Smooth muscle cell (in vitro differentiated cells): ENCODE measurements around the gene MEIS2. TPM values are rescaled to one million over a fixed set of nuclear protein-coding genes. Genes with fewer than 3 reads are reported as not detected.

ENCODE experiments used
- DNase-seq: peaks from one replicate; lab custom pipeline; 2025; ENCODE audit not compliant: unreplicated experiment; lab: John Stamatoyannopoulos, UW
- H2AFZ ChIP-seq: fragments of 200-600 bp; sonication (generic); 2 replicates; pipeline ENCODE4 v1.6.0; 2016; ENCODE audit warnings: antibody characterized with exemption, low read depth, mild to moderate bottlenecking
- H3F3A ChIP-seq: fragments of 200-600 bp; sonication (generic); 2 replicates; pipeline ENCODE4 v1.6.0; 2017; ENCODE audit warnings: antibody characterized with exemption, low read depth
- H3K27ac ChIP-seq: fragments of 200-600 bp; sonication (generic); 2 replicates; pipeline ENCODE4 v1.5.1; 2016; ENCODE audit warnings: low read depth, mild to moderate bottlenecking
- H3K27me3 ChIP-seq: fragments of 200-600 bp; sonication (generic); 2 replicates; pipeline ENCODE4 v1.6.1; 2016; ENCODE audit warnings: low read depth, mild to moderate bottlenecking
- H3K36me3 ChIP-seq: fragments of 200-600 bp; sonication (generic); 2 replicates; pipeline ENCODE4 v1.5.1; 2016; ENCODE audit warnings: low read depth
- H3K4me1 ChIP-seq: fragments of 200-600 bp; sonication (generic); 2 replicates; pipeline ENCODE4 v1.5.1; 2016; ENCODE audit warnings: low read depth
- H3K4me2 ChIP-seq: fragments of 200-600 bp; sonication (generic); 2 replicates; pipeline ENCODE4 v1.6.0; 2016; ENCODE audit warnings: mild to moderate bottlenecking
- H3K4me3 ChIP-seq: fragments of 200-600 bp; sonication (generic); 2 replicates; pipeline ENCODE4 v1.5.1; 2016; ENCODE audit warnings: mild to moderate bottlenecking
- H3K79me2 ChIP-seq: fragments of 200-600 bp; sonication (generic); 2 replicates; pipeline ENCODE4 v1.6.0; 2016; ENCODE audit warnings: low read depth, mild to moderate bottlenecking
- H3K9ac ChIP-seq: fragments of 200-600 bp; sonication (generic); 2 replicates; pipeline ENCODE4 v1.6.0; 2016; ENCODE audit warnings: low read depth
- H3K9me3 ChIP-seq: fragments of 200-600 bp; sonication (generic); replicated peaks from 2 replicates; pipeline ENCODE4 v1.5.1; 2016; ENCODE audit warnings: low read depth
- H4K20me1 ChIP-seq: fragments of 200-600 bp; sonication (generic); 2 replicates; pipeline ENCODE4 v1.6.0; 2016; ENCODE audit warnings: low read depth
- WGBS: methylation state at CpG from one replicate; pipeline ENCODE4 v1.1.7; 2016; ENCODE audit warnings: low lambda C conversion rate; 5-methylcytosine and 5-hydroxymethylcytosine counted together
- polyA plus RNA-seq: library from polyadenylated mRNA; unstranded; fragments of >200 nt; fragmentation: Nextera tagmentation; extraction: Ambion mirVana; gene quantifications from 2 replicates; pipeline ENCODE4 v1.2.1, GENCODE V29; 2016
- total RNA-seq: library from RNA; depleted of rRNA; stranded (reverse); fragments of >200 nt; gene quantifications from 2 replicates; pipeline ENCODE4 v1.2.3, GENCODE V29; 2014
- TF ChIP-seq, protein P1 (sequence below): fragments of 200-600 bp; sonication (generic); IDR thresholded peaks from 2 replicates; pipeline ENCODE4 v1.5.1; 2017; ENCODE audit warnings: borderline replicate concordance, mild to moderate bottlenecking, antibody characterized with exemption; ENCODE audit not compliant: insufficient read depth, poor library complexity, severe bottlenecking

The MEIS2 gene
- total and polyA plus RNA-seq, 2 experiments from 2014 or later = 13.0 to 33.4 TPM

DNA sequence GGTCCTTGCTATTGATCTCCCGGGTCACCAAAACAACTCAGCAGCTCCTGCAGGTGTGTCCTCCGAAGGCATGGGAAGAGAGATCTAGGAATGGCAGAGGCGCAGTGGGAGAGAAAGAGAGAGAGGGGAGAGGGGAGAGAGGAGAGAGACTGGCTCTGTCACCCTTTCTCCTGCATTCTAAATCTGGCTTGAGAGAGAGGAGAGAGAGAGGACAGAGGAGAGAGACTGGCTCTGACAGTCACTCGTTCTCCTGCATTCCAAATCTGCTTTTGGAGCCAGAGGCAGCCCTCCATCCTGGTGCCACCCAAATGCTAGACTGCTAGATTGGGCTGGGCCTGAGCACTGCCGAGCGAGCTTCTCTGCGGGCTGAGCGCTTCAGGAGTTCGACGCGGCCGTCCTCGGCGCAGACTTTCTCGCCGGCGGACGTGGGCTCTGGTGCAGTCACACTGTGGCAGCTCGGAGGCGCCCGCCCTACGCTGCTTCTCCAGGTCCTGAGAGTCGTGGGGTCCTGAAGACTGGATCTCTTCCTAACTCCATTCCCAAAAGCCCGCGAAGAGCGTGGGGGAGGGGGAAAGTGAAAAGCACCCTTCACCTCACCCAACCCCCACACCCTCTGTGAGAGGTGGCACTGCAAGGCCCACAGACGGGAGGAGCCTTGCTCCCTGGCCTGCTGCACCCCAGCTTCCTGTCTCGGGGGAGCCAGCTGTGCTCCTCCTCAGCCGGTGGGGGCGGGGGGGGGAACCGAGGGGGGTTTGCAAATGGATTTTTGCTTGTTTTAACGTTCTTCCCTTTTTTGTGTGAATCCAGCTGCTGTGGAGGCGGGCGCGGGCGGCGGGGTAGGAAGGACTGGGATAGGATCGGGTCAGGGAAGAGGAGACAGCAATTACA, 222.3 kb downstream of the MEIS2 start:
- Histone ChIP-seq H3K9ac (no peak overlapping the region), H3K4me3 (peak overlapping the region; percentile 18), H3K36me3 (no peaks in the 10 kb centered on the region), H3F3A (no peaks in the 10 kb centered on the region), H3K27ac (no peak overlapping the region), H3K4me2 (peak overlapping the region; percentile 80), H2AFZ (peak overlapping the region; percentile 28), H3K79me2 (no peaks in the 10 kb centered on the region), H3K9me3 (no peaks in the 10 kb centered on the region), H3K4me1 (peaks cover 31% of the 10 kb centered on the region), H3K27me3 (peaks cover 57% of the 10 kb centered on the region), H4K20me1 (no peaks in the 10 kb centered on the region)
- DNase-seq = no peak
- TF ChIP-seq, protein P1, sequence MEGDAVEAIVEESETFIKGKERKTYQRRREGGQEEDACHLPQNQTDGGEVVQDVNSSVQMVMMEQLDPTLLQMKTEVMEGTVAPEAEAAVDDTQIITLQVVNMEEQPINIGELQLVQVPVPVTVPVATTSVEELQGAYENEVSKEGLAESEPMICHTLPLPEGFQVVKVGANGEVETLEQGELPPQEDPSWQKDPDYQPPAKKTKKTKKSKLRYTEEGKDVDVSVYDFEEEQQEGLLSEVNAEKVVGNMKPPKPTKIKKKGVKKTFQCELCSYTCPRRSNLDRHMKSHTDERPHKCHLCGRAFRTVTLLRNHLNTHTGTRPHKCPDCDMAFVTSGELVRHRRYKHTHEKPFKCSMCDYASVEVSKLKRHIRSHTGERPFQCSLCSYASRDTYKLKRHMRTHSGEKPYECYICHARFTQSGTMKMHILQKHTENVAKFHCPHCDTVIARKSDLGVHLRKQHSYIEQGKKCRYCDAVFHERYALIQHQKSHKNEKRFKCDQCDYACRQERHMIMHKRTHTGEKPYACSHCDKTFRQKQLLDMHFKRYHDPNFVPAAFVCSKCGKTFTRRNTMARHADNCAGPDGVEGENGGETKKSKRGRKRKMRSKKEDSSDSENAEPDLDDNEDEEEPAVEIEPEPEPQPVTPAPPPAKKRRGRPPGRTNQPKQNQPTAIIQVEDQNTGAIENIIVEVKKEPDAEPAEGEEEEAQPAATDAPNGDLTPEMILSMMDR = no peak
- 12% methylated on average over 38 of the region's 38 CpGs for WGBS

DNA sequence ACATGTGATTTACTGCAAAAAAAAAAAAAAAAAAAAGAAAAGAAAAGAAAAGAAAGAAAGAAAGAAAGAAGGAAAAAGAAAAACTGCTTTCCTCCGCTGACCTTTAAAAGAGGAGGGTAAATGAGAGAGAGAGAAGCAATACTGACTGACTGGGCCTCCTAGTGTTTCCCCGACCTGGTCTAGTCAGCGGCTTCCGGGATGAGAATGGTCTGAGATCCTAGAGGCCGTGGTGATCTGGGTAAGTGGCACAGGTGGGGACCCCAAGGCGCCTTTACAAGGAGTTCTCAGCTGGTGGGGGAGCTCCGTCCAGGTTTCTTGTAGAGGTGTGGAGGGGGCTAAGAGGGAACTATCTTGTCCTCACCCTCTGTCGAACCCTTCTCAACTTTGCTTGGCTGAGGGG, 223.1 kb downstream of the MEIS2 start:
- Histone ChIP-seq H3K9me3 (no peaks in the 10 kb centered on the region), H3K27me3 (peaks cover 49% of the 10 kb centered on the region), H3K4me3 (no peak overlapping the region), H4K20me1 (no peaks in the 10 kb centered on the region), H2AFZ (no peak overlapping the region), H3K36me3 (no peaks in the 10 kb centered on the region), H3K9ac (no peak overlapping the region), H3K4me1 (peaks cover 25% of the 10 kb centered on the region), H3F3A (no peaks in the 10 kb centered on the region), H3K4me2 (no peak overlapping the region), H3K27ac (no peak overlapping the region), H3K79me2 (no peaks in the 10 kb centered on the region)
- WGBS = 52% methylated on average over 8 of the region's 8 CpGs
- no peak for DNase-seq
- TF ChIP-seq, protein P1 = no peak

DNA sequence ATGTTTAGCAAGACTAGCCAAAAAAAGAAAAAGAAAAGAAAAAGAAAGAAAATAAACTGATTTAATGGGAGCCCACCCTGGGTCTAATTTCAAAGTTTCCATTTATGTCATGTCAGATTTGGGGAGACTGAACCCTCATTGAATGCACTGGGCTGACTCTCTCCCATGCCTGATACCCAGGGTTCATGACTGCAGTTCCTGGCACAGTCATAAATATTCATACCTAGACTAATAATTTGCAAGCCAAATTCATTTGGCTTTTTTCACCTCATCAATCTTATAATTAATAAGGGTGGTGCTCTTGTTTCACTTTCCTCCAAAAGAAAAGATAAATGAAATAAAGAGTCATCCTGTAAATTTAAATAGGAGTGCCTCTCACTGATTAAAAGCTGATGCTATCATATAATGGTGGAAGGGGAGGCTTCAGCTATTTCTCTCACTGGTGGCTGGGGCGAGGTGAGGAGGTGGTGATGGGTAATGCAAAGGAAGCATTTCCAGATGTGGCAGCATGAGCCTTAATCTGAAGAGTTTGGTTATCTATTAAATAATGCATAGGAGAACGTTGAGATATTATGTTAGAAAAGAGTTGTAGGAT, 224.5 kb downstream of the MEIS2 start:
- no peak overlapping the region for H3K27ac ChIP-seq
- 56% methylated on average over 2 of the region's 2 CpGs for WGBS
- H3K4me2 ChIP-seq = no peak overlapping the region
- H3K4me3 ChIP-seq = no peak overlapping the region
- H3K27me3 ChIP-seq = peaks cover 35% of the 10 kb centered on the region
- no peaks in the 10 kb centered on the region for H3K79me2 ChIP-seq
- no peak overlapping the region for H2AFZ ChIP-seq
- TF ChIP-seq, protein P1 = no peak
- H3K9me3 ChIP-seq = no peaks in the 10 kb centered on the region
- no peaks in the 10 kb centered on the region for H4K20me1 ChIP-seq
- H3K36me3 ChIP-seq = no peaks in the 10 kb centered on the region
- no peak overlapping the region for H3K9ac ChIP-seq
- peaks cover 23% of the 10 kb centered on the region for H3K4me1 ChIP-seq
- no peak for DNase-seq
- no peaks in the 10 kb centered on the region for H3F3A ChIP-seq
